K562 (cell line): ENCODE measurements around the gene TDRD6. TPM values are rescaled to one million over a fixed set of nuclear protein-coding genes. Genes with fewer than 3 reads are reported as not detected.

ENCODE experiments used
- ATAC-seq: fragments of 200-7000 bp; cut with Tn5 transposase; 3 replicates; pipeline ENCODE4 v1.9.1; 2020; ENCODE audit warnings: moderate library complexity
- BruUV-seq: library from RNA; stranded (reverse); fragments of 400-500 nt; replicated peaks from 2 replicates; lab custom pipeline; 2021; lab: Mats Ljungman, UMichigan
- CTCF ChIA-PET: fragments of 300-600 bp; formaldehyde crosslinking; extraction: SDS; loops from one replicate; lab custom pipeline; 2021; ENCODE audit warnings: low intra/inter-chr PET ratio; lab: Yijun Ruan, JAX
- POLR2A ChIA-PET: fragments of 300-600, 350-650 bp; sonication (Branson Sonifier 250); formaldehyde crosslinking; extraction: SDS; loops from one replicate; lab custom pipeline; 2021; ENCODE audit warnings: antibody characterized with exemption, inconsistent platforms; lab: Yijun Ruan, JAX
- DNase-seq, 4 experiments: peaks; one replicate each; pipeline versions ENCODE4 v3.0.0 to v3.0.0-alpha.2; 2011 to 2018; ENCODE audit warnings: low spot score in 3 of 4, mixed read lengths in 3 of 4; ENCODE audit errors: extremely low read depth in 1 of 4
- FAIRE-seq: peaks from 2 replicates; lab custom pipeline; 2011; peaks lifted over from hg19 to GRCh38; lab: Jason Lieb, UNC
- H2AFZ ChIP-seq: 2 replicates; pipeline ENCODE4 v1.6.0; 2011; ENCODE audit warnings: low read depth, low read length, control low read depth, inconsistent platforms
- H3K27ac ChIP-seq: fragments of 200-600 bp; 3 replicates; pipeline ENCODE4 v1.8.0; 2011; ENCODE audit warnings: low read depth, mild to moderate bottlenecking, control low read depth, inconsistent platforms, low read length, moderate library complexity, mixed read lengths; ENCODE audit errors: extremely low read depth
- H3K27me3 ChIP-seq, 2 experiments: fragments of 300-600 bp in 1 of 2; 2 replicates in 1 of 2; 3 replicates in 1 of 2; pipeline versions ENCODE4 v1.6.0 to v1.8.0; 2011; ENCODE audit warnings: inconsistent platforms in 2 of 2, low read length in 2 of 2, mild to moderate bottlenecking in 1 of 2, mixed read lengths in 1 of 2, moderate library complexity in 1 of 2; ENCODE audit not compliant: control insufficient read depth in 2 of 2, insufficient read depth in 2 of 2
- H3K36me3 ChIP-seq: fragments of 300-600 bp; 3 replicates; pipeline ENCODE4 v1.8.0; 2011; ENCODE audit warnings: mild to moderate bottlenecking, low read length, inconsistent platforms; ENCODE audit not compliant: control insufficient read depth, insufficient read depth
- H3K4me1 ChIP-seq, 2 experiments: fragments of 200-600 bp in 1 of 2; replicated peaks in 1 of 2; 2 replicates in 1 of 2; 3 replicates in 1 of 2; pipeline versions ENCODE4 v1.5.1 to v1.8.0; 2011; ENCODE audit warnings: inconsistent platforms in 2 of 2, low read length in 2 of 2, mild to moderate bottlenecking in 1 of 2, mixed read lengths in 1 of 2, moderate library complexity in 1 of 2; ENCODE audit not compliant: control insufficient read depth in 2 of 2, insufficient read depth in 2 of 2
- H3K4me2 ChIP-seq: 2 replicates; pipeline ENCODE4 v1.6.1; 2011; ENCODE audit warnings: low read length, control low read depth, inconsistent platforms, mixed read lengths; ENCODE audit not compliant: insufficient read depth
- H3K4me3 ChIP-seq: fragments of 200-600 bp; sonication (generic), shearing (Covaris generic); 2 replicates; pipeline ENCODE4 v1.5.1; 2016; ENCODE audit warnings: control low read depth, inconsistent platforms
- H3K79me2 ChIP-seq: fragments of 200-600 bp; 3 replicates; pipeline ENCODE4 v1.8.0; 2011; ENCODE audit warnings: low read length, inconsistent platforms; ENCODE audit not compliant: control insufficient read depth, insufficient read depth
- H3K9ac ChIP-seq, 2 experiments: 2 replicates each; pipeline versions ENCODE4 v1.6.0 to v1.6.1; 2011; ENCODE audit warnings: low read depth in 2 of 2, low read length in 2 of 2, control low read depth in 1 of 2, inconsistent platforms in 1 of 2, mild to moderate bottlenecking in 1 of 2, mixed read lengths in 1 of 2; ENCODE audit not compliant: insufficient read depth in 1 of 2
- H3K9me1 ChIP-seq: one replicate; pipeline ENCODE4 v1.6.0; 2011; ENCODE audit warnings: inconsistent platforms, mild to moderate bottlenecking, low read length, moderate library complexity; ENCODE audit not compliant: control insufficient read depth, insufficient read depth
- H3K9me3 ChIP-seq: replicated peaks from 2 replicates; pipeline ENCODE4 v1.5.1; 2011; ENCODE audit warnings: low read depth, low read length, inconsistent platforms; ENCODE audit not compliant: control insufficient read depth, insufficient read depth
- H4K20me1 ChIP-seq: replicated peaks from 2 replicates; pipeline ENCODE4 v1.6.1; 2011; ENCODE audit warnings: low read length, inconsistent platforms, mixed read lengths; ENCODE audit not compliant: control insufficient read depth, insufficient read depth
- BHLHE40 ChIP-seq: IDR thresholded peaks from 2 replicates; pipeline ENCODE4 v1.6.1; 2011; ENCODE audit warnings: low read length, improper control_type of control experiment
- CXXC5 ChIP-seq: fragments of 250-450 bp; sonication (Bioruptor Pico); IDR thresholded peaks from 2 replicates; pipeline ENCODE4 v1.8.0; 2022; ENCODE audit warnings: inconsistent platforms, mild to moderate bottlenecking, moderate library complexity
- ESRRA ChIP-seq: fragments of 450-650 bp; IDR thresholded peaks from 2 replicates; pipeline ENCODE4 v1.6.1; 2014; ENCODE audit warnings: low read depth, mild to moderate bottlenecking, moderate library complexity, borderline replicate concordance
- ETV6 ChIP-seq, 3 experiments: fragments of 150-350 bp in 1 of 3; sonication (generic) in 1 of 3; formaldehyde crosslinking in 1 of 3; IDR thresholded peaks; 2 replicates each; pipeline versions ENCODE4 v1.6.1 to v1.8.0; 2014 to 2022; ENCODE audit warnings: borderline replicate concordance in 2 of 3, low read depth in 2 of 3, antibody characterized with exemption in 1 of 3, low read length in 1 of 3, mild to moderate bottlenecking in 1 of 3, missing genetic modification reagents in 1 of 3
- NFRKB ChIP-seq: fragments of 450-650 bp; IDR thresholded peaks from 2 replicates; pipeline ENCODE4 v1.6.1; 2016; ENCODE audit warnings: low read depth
- RFX5 ChIP-seq: IDR thresholded peaks from 2 replicates; pipeline ENCODE4 v1.6.1; 2011; ENCODE audit warnings: low read depth, mild to moderate bottlenecking, improper control_type of control experiment, low read length
- SMAD2 ChIP-seq: fragments of 150-350 bp; IDR thresholded peaks from 2 replicates; pipeline ENCODE4 v1.6.1; 2014; ENCODE audit warnings: low read depth, mild to moderate bottlenecking, low read length
- YBX1 ChIP-seq: fragments of 450-650 bp; IDR thresholded peaks from 2 replicates; pipeline ENCODE4 v1.7.1; 2016; ENCODE audit warnings: mild to moderate bottlenecking
- ZC3H11A ChIP-seq: IDR thresholded peaks from 2 replicates; pipeline ENCODE4 v1.6.1; 2012; ENCODE audit warnings: low read depth, low read length, improper control_type of control experiment
- ZNF212 ChIP-seq: fragments of 450-650 bp; formaldehyde crosslinking; IDR thresholded peaks from 2 replicates; pipeline ENCODE4 v1.4.0; 2020; ENCODE audit warnings: mild to moderate bottlenecking
- ZNF668 ChIP-seq: fragments of 250-450 bp; sonication (Bioruptor Pico); IDR thresholded peaks from 2 replicates; pipeline ENCODE4 v1.8.0; 2022; ENCODE audit warnings: mild to moderate bottlenecking, inconsistent platforms
- WGBS: fragments of 100-300 bp; shearing (Covaris generic); methylation state at CpG from one replicate; pipeline ENCODE4 v1.1.6; 2016; ENCODE audit warnings: low coverage, mixed read lengths; ENCODE audit not compliant: insufficient coverage; ENCODE audit errors: missing lambda C conversion rate; 5-methylcytosine and 5-hydroxymethylcytosine counted together
- in situ Hi-C: fragments of 300-500 bp; cut with MboI; formaldehyde crosslinking; loops from 4 replicates; pipeline ENCODE4 v1.15.0; 2018; ENCODE audit warnings: inconsistent platforms, mixed read lengths
- intact Hi-C: fragments of 100-400 bp; cut with micrococcal nuclease; formaldehyde crosslinking; loops from 2 replicates; pipeline ENCODE4 v1.14.2; 2022
- polyA plus RNA-seq, 8 experiments: library from polyadenylated mRNA; depleted of rRNA in 4 of 8; stranded (reverse) in 5 of 8; unstranded in 3 of 8; fragments of >200 nt; fragmentation: Nextera tagmentation in 2 of 8; fragmentation: Illumina TruSeq in 1 of 8; extraction: Ambion mirVana in 2 of 8; extraction: Trizol in 1 of 8; gene quantifications; 2 replicates each; pipeline versions ENCODE4 v1.2.1 to v1.2.3, GENCODE V29; 2011 to 2014; ENCODE audit warnings: inconsistent platforms in 1 of 8, missing spikeins in 1 of 8
- total RNA-seq, 7 experiments: library from RNA; depleted of rRNA in 6 of 7; stranded (reverse); fragments of >200 nt in 6 of 7; fragmentation: Illumina TruSeq in 2 of 7; extraction: Trizol in 2 of 7; gene quantifications; 2 replicates each; pipeline versions ENCODE4 v1.2.1 to v1.2.3, GENCODE V29; 2011 to 2021; ENCODE audit warnings: low replicate concordance in 1 of 7
- TF ChIP-seq, protein P1 (sequence below): sonication (generic); formaldehyde crosslinking; IDR thresholded peaks from 2 replicates; pipeline ENCODE4 v1.8.0; 2022; ENCODE audit warnings: mild to moderate bottlenecking, low read depth, missing genetic modification reagents
- TF ChIP-seq, protein P2 (sequence below): fragments of 250-450 bp; sonication (Bioruptor Pico); IDR thresholded peaks from 2 replicates; pipeline ENCODE4 v1.4.0; 2020; ENCODE audit warnings: mild to moderate bottlenecking, moderate library complexity

TDRD6 gene
- total and polyA plus RNA-seq, 9 of the 15 experiments (the other 6 are each of a cell fraction or from before 2014, with no cell fraction given) = under 0.01 to 0.53 (median 0.14) TPM; not detected in 1

GRCh38 chr6:46684771-46685170 is 2.9 kb upstream of the TDRD6 start:
- CTCF ChIA-PET = no interaction called here
- Histone ChIP-seq H3K9me3 (no peaks in the 10 kb centered on the region), H3K4me3 (no peak overlapping the region), H3K27ac (no peak overlapping the region), H3K4me1 (peaks cover 0 to 14% of the 10 kb centered on the region in 2 experiments; a peak in 2 of 5 replicates), H3K79me2 (no peaks in the 10 kb centered on the region), H3K9me1 (no peaks in the 10 kb centered on the region), H3K9ac (no peak overlapping the region), H3K36me3 (no peaks in the 10 kb centered on the region), H3K4me2 (no peak overlapping the region), H2AFZ (no peak overlapping the region)
- ATAC-seq (no peak), DNase-seq (no peak), FAIRE-seq (no peak)
- 0% methylated on average over 4 of the region's 4 CpGs for WGBS
- in situ Hi-C loops = no loop called here
- intact Hi-C loops = no loop called here
- TF ChIP-seq BHLHE40 (no peak), CXXC5 (no peak)
- TF ChIP-seq, all 486 proteins: peak for 0
- POLR2A ChIA-PET = no interaction called here
- BruUV-seq = no TSS peak
- Histone ChIP-seq H3K27me3 (peaks cover 0 to 11% of the 10 kb centered on the region in 2 experiments; a peak in 1 of 5 replicates), H4K20me1 (no peaks in the 10 kb centered on the region)

- FAIRE-seq (no peak), ATAC-seq (no peak), DNase-seq (no peak)
- 37% methylated on average over 76 of the region's 85 CpGs for WGBS
- POLR2A ChIA-PET = no interaction called here
- Histone ChIP-seq H3K27ac (no peak overlapping the region), H3K9me1 (no peaks in the 10 kb centered on the region), H3K4me3 (no peak overlapping the region), H4K20me1 (no peaks in the 10 kb centered on the region), H3K9me3 (no peaks in the 10 kb centered on the region), H3K4me2 (no peak overlapping the region), H2AFZ (no peak overlapping the region), H3K36me3 (no peaks in the 10 kb centered on the region), H3K27me3 (peaks cover 0 to 11% of the 10 kb centered on the region in 2 experiments; a peak in 1 of 5 replicates), H3K4me1 (peaks cover 0 to 14% of the 10 kb centered on the region in 2 experiments; a peak in 2 of 5 replicates), H3K79me2 (no peaks in the 10 kb centered on the region), H3K9ac (no peak overlapping the region)
- no TSS peak for BruUV-seq
- intact Hi-C loops (no loop called here), in situ Hi-C loops (no loop called here)
- CTCF ChIA-PET = no interaction called here
- TF ChIP-seq ESRRA = no peak
- no peak for TF ChIP-seq ZNF668 (CRISPR knock-in tag)
- TF ChIP-seq SMAD2 = no peak
- TF ChIP-seq YBX1 = no peak
- no peak for TF ChIP-seq ZNF212 (CRISPR knock-in tag)
- no peak for TF ChIP-seq ETV6 (IDR thresholded peaks at IDR 0.05; ENCODE audit: borderline replicate concordance in 1 of 2, low read depth in 2 of 2, low read length in 1 of 2)
- TF ChIP-seq ETV6 (CRISPR knock-in tag; IDR thresholded peaks at IDR 0.05; ENCODE audit: borderline replicate concordance) = no peak
- TF ChIP-seq NFRKB = no peak
- TF ChIP-seq, protein P1, sequence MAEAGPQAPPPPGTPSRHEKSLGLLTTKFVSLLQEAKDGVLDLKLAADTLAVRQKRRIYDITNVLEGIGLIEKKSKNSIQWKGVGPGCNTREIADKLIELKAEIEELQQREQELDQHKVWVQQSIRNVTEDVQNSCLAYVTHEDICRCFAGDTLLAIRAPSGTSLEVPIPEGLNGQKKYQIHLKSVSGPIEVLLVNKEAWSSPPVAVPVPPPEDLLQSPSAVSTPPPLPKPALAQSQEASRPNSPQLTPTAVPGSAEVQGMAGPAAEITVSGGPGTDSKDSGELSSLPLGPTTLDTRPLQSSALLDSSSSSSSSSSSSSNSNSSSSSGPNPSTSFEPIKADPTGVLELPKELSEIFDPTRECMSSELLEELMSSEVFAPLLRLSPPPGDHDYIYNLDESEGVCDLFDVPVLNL = no peak
- TF ChIP-seq ZC3H11A = no peak
- TF ChIP-seq, protein P2, sequence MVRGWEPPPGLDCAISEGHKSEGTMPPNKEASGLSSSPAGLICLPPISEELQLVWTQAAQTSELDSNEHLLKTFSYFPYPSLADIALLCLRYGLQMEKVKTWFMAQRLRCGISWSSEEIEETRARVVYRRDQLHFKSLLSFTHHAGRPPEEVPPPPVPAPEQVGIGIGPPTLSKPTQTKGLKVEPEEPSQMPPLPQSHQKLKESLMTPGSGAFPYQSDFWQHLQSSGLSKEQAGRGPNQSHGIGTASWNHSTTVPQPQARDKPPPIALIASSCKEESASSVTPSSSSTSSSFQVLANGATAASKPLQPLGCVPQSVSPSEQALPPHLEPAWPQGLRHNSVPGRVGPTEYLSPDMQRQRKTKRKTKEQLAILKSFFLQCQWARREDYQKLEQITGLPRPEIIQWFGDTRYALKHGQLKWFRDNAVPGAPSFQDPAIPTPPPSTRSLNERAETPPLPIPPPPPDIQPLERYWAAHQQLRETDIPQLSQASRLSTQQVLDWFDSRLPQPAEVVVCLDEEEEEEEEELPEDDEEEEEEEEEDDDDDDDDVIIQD (CRISPR knock-in tag) = no peak
- TF ChIP-seq RFX5 = no peak
Observed at GRCh38 chr6:46688117-46688965, 656 bp downstream of the TDRD6 start.
